H1 (cell line): ENCODE measurements around the gene NIT2. TPM values are rescaled to one million over a fixed set of nuclear protein-coding genes. Genes with fewer than 3 reads are reported as not detected.

Experiments
- CTCF ChIA-PET: fragments of 300-600 bp; sonication (Branson Sonifier 250); formaldehyde crosslinking; loops from one replicate; lab custom pipeline; 2021; ENCODE audit not compliant: partially characterized antibody; lab: Charles Lee
- POLR2A ChIA-PET: fragments of 300-600 bp; sonication (Branson Sonifier 250); formaldehyde crosslinking; loops from one replicate; lab custom pipeline; 2021; ENCODE audit warnings: inconsistent platforms; ENCODE audit not compliant: partially characterized antibody; lab: Charles Lee
- DNase-seq, 2 experiments: peaks; one replicate each; pipeline versions ENCODE4 v3.0.0 to v3.0.0-alpha.2; 2010 to 2022; ENCODE audit warnings: low spot score in 2 of 2, low read depth in 1 of 2, mixed read lengths in 1 of 2
- FAIRE-seq: peaks from 2 replicates; lab custom pipeline; 2011; peaks lifted over from hg19 to GRCh38; lab: Jason Lieb, UNC
- H2AFZ ChIP-seq: 2 replicates; pipeline ENCODE4 v1.8.1; 2012; ENCODE audit warnings: low read length, inconsistent platforms
- H2AK5ac ChIP-seq: 2 replicates; pipeline ENCODE4 v1.6.1; 2013; ENCODE audit warnings: low read depth, low read length
- H2BK120ac ChIP-seq: replicated peaks from 2 replicates; pipeline ENCODE3; 2013; ENCODE audit warnings: low read depth, low read length, inconsistent platforms
- H2BK12ac ChIP-seq: 2 replicates; pipeline ENCODE4 v1.6.1; 2013; ENCODE audit warnings: low read depth, low read length
- H2BK15ac ChIP-seq: 2 replicates; pipeline ENCODE4 v1.6.1; 2013; ENCODE audit warnings: low read length
- H2BK20ac ChIP-seq: 2 replicates; pipeline ENCODE4 v1.6.1; 2013; ENCODE audit warnings: low read length
- H2BK5ac ChIP-seq: 2 replicates; pipeline ENCODE4 v1.6.1; 2013; ENCODE audit warnings: low read depth, low read length
- H3K14ac ChIP-seq: 2 replicates; pipeline ENCODE4 v1.6.1; 2013; ENCODE audit warnings: inconsistent platforms; ENCODE audit not compliant: insufficient read length
- H3K18ac ChIP-seq: 2 replicates; pipeline ENCODE4 v1.6.1; 2013; ENCODE audit warnings: low read length; ENCODE audit errors: extremely low read depth
- H3K23ac ChIP-seq: 2 replicates; pipeline ENCODE4 v1.6.1; 2013; ENCODE audit warnings: inconsistent platforms; ENCODE audit not compliant: insufficient read length
- H3K23me2 ChIP-seq: 2 replicates; pipeline ENCODE4 v1.6.1; 2013; ENCODE audit warnings: low read depth, low read length
- H3K27ac ChIP-seq: 2 replicates; pipeline ENCODE4 v1.6.1; 2011; ENCODE audit warnings: low read depth, low read length, inconsistent platforms
- H3K27me3 ChIP-seq, 4 experiments: replicated peaks in 1 of 4; 1 replicate in 1 of 4; 2 replicates in 3 of 4; pipeline versions ENCODE4 v1.6.1 to v1.8.1; 2011 to 2013; ENCODE audit warnings: low read length in 3 of 4, mild to moderate bottlenecking in 3 of 4, inconsistent platforms in 2 of 4, mixed read lengths in 2 of 4, moderate library complexity in 1 of 4; ENCODE audit not compliant: control insufficient read depth in 3 of 4, insufficient read depth in 3 of 4; ENCODE audit errors: extremely low read depth in 1 of 4
- H3K36me3 ChIP-seq, 4 experiments: 2 replicates each; pipeline versions ENCODE4 v1.6.1 to v1.8.1; 2011 to 2013; ENCODE audit warnings: mild to moderate bottlenecking in 4 of 4, low read length in 3 of 4, moderate library complexity in 2 of 4, control low read depth in 1 of 4, inconsistent platforms in 1 of 4; ENCODE audit not compliant: insufficient read depth in 4 of 4, control insufficient read depth in 2 of 4
- H3K4ac ChIP-seq: replicated peaks from 2 replicates; pipeline ENCODE3; 2013; ENCODE audit warnings: low read length, low read depth, mixed read lengths, inconsistent platforms; ENCODE audit not compliant: insufficient read length
- H3K4me1 ChIP-seq, 4 experiments: replicated peaks in 1 of 4; 1 replicate in 1 of 4; 2 replicates in 3 of 4; pipeline versions ENCODE4 v1.6.1 to v1.8.1; 2011 to 2013; ENCODE audit warnings: low read length in 3 of 4, inconsistent platforms in 2 of 4, mixed read lengths in 1 of 4; ENCODE audit not compliant: insufficient read depth in 4 of 4, control insufficient read depth in 3 of 4
- H3K4me2 ChIP-seq, 2 experiments: 2 replicates each; pipeline versions ENCODE4 v1.6.1 to v1.8.1; 2011 to 2013; ENCODE audit warnings: low read depth in 2 of 2, low read length in 2 of 2, control low read depth in 1 of 2, inconsistent platforms in 1 of 2, mild to moderate bottlenecking in 1 of 2; ENCODE audit not compliant: insufficient read depth in 1 of 2
- H3K4me3 ChIP-seq, 4 experiments: fragments of 200-600, 300-600 bp in 1 of 4; sonication (generic), shearing (Covaris generic), sonication (Bioruptor Twin) in 1 of 4; 2 replicates each; pipeline versions ENCODE4 v1.5.1 to v1.8.1; 2011 to 2016; ENCODE audit warnings: low read length in 4 of 4, low read depth in 3 of 4, control low read depth in 2 of 4, inconsistent platforms in 2 of 4, mild to moderate bottlenecking in 2 of 4, mixed read lengths in 1 of 4, moderate library complexity in 1 of 4; ENCODE audit not compliant: insufficient read depth in 2 of 4; ENCODE audit errors: extremely low read depth in 1 of 4
- H3K56ac ChIP-seq: replicated peaks from 2 replicates; pipeline ENCODE3; 2013; ENCODE audit warnings: low read depth, mild to moderate bottlenecking, mixed read lengths, low read length, inconsistent platforms; ENCODE audit not compliant: insufficient read length
- H3K79me1 ChIP-seq: 2 replicates; pipeline ENCODE4 v1.6.1; 2013; ENCODE audit warnings: low read depth, low read length, control low read depth
- H3K79me2 ChIP-seq, 2 experiments: 2 replicates each; pipeline versions ENCODE4 v1.6.1 to v1.8.1; 2012 to 2013; ENCODE audit warnings: low read length in 2 of 2, mild to moderate bottlenecking in 2 of 2, inconsistent platforms in 1 of 2; ENCODE audit not compliant: insufficient read depth in 2 of 2, control insufficient read depth in 1 of 2
- H3K9ac ChIP-seq, 4 experiments: replicated peaks in 1 of 4; 1 replicate in 1 of 4; 2 replicates in 3 of 4; pipeline versions ENCODE4 v1.6.1 to v1.8.1; 2011 to 2013; ENCODE audit warnings: low read depth in 3 of 4, low read length in 3 of 4, control low read depth in 2 of 4, mild to moderate bottlenecking in 2 of 4, moderate library complexity in 2 of 4, inconsistent platforms in 1 of 4; ENCODE audit errors: extremely low read depth in 1 of 4
- H3K9me3 ChIP-seq, 2 experiments: 2 replicates each; pipeline versions ENCODE4 v1.6.1 to v1.8.1; 2012 to 2013; ENCODE audit warnings: mild to moderate bottlenecking in 2 of 2, moderate library complexity in 2 of 2, control low read depth in 1 of 2, inconsistent platforms in 1 of 2, low read depth in 1 of 2, low read length in 1 of 2, mixed read lengths in 1 of 2; ENCODE audit not compliant: insufficient read depth in 2 of 2
- H4K20me1 ChIP-seq, 2 experiments: replicated peaks in 1 of 2; 2 replicates each; pipeline versions ENCODE3 to v1.8.1; 2011 to 2013; ENCODE audit warnings: inconsistent platforms in 2 of 2, low read length in 2 of 2, mild to moderate bottlenecking in 1 of 2; ENCODE audit not compliant: insufficient read depth in 2 of 2, control insufficient read depth in 1 of 2
- H4K5ac ChIP-seq: 2 replicates; pipeline ENCODE4 v1.6.1; 2013; ENCODE audit warnings: low read length, low read depth, mixed read lengths, inconsistent platforms; ENCODE audit not compliant: insufficient read length
- H4K8ac ChIP-seq: 2 replicates; pipeline ENCODE4 v1.8.0; 2013; ENCODE audit warnings: mild to moderate bottlenecking, moderate library complexity, low read length, inconsistent platforms; ENCODE audit not compliant: insufficient read depth; ENCODE audit errors: extremely low read depth
- H4K91ac ChIP-seq: replicated peaks from 2 replicates; pipeline ENCODE3; 2013; ENCODE audit warnings: low read length, mixed read lengths, inconsistent platforms; ENCODE audit not compliant: insufficient read length
- CEBPB ChIP-seq: IDR thresholded peaks from 2 replicates; pipeline ENCODE4 v1.6.1; 2012; ENCODE audit warnings: low read depth, low read length
- EP300 ChIP-seq, 2 experiments: IDR thresholded peaks; 1 replicate in 1 of 2; 2 replicates in 1 of 2; pipeline ENCODE4 v1.6.1; 2011 to 2012; ENCODE audit warnings: low read depth in 2 of 2, low read length in 2 of 2, mild to moderate bottlenecking in 2 of 2, borderline replicate concordance in 1 of 2, inconsistent platforms in 1 of 2, moderate library complexity in 1 of 2
- KDM5A ChIP-seq: fragments of 200-600 bp; IDR thresholded peaks from 2 replicates; pipeline ENCODE4 v1.7.1; 2012; ENCODE audit warnings: mild to moderate bottlenecking, low read length, inconsistent platforms, mixed read lengths
- RBBP5 ChIP-seq: IDR thresholded peaks from 2 replicates; pipeline ENCODE4 v1.7.1; 2012; ENCODE audit warnings: low read depth, mild to moderate bottlenecking, inconsistent platforms, low read length, moderate library complexity, borderline replicate concordance
- TCF12 ChIP-seq: IDR thresholded peaks from 2 replicates; pipeline ENCODE4 v1.6.1; 2011; ENCODE audit warnings: low read depth, mild to moderate bottlenecking, low read length
- TEAD4 ChIP-seq: IDR thresholded peaks from 2 replicates; pipeline ENCODE4 v1.6.1; 2012; ENCODE audit warnings: low read depth, low read length, inconsistent platforms, mixed read lengths
- WGBS, 2 experiments: shearing (Covaris generic) in 1 of 2; methylation state at CpG; one replicate each; pipeline versions ENCODE4 v1.1.6 to v1.1.7; 2013 to 2015; ENCODE audit warnings: low lambda C conversion rate in 2 of 2, mixed read lengths in 2 of 2, inconsistent platforms in 1 of 2, low coverage in 1 of 2, missing lambda C conversion rate in 1 of 2; ENCODE audit not compliant: insufficient replicate concordance in 2 of 2, insufficient coverage in 1 of 2, insufficient read length in 1 of 2; ENCODE audit errors: extremely low coverage in 1 of 2, missing lambda C conversion rate in 1 of 2; 5-methylcytosine and 5-hydroxymethylcytosine counted together
- polyA plus RNA-seq, 7 experiments: library from polyadenylated mRNA; depleted of rRNA in 3 of 7; stranded (reverse) in 5 of 7; unstranded in 2 of 7; fragments of >200 nt in 5 of 7; fragments of 200-250 nt in 2 of 7; gene quantifications; 1 replicate in 5 of 7; 2 replicates in 1 of 7; 4 replicates in 1 of 7; pipeline versions ENCODE4 v1.2.1 to v1.2.3, GENCODE V29; 2011 to 2013; ENCODE audit warnings: missing spikeins in 2 of 7, mixed read lengths in 2 of 7
- total RNA-seq: library from RNA; stranded (reverse); fragmentation: NEBNext Ultra II Directional; extraction: Animal tissue kit (Norgen Biotek cat#: 25700); gene quantifications from 2 replicates; pipeline ENCODE4 v1.2.1, GENCODE V29; 2021
- TF ChIP-seq, protein P1 (sequence below): IDR thresholded peaks from 2 replicates; pipeline ENCODE4 v1.6.1; 2012; ENCODE audit warnings: low read length, inconsistent platforms

The NIT2 gene
- total and polyA plus RNA-seq, 2 of the 8 experiments (the other 6 are each of a cell fraction or from before 2014, with no cell fraction given), result 15.2 to 25.3 TPM

DNA sequence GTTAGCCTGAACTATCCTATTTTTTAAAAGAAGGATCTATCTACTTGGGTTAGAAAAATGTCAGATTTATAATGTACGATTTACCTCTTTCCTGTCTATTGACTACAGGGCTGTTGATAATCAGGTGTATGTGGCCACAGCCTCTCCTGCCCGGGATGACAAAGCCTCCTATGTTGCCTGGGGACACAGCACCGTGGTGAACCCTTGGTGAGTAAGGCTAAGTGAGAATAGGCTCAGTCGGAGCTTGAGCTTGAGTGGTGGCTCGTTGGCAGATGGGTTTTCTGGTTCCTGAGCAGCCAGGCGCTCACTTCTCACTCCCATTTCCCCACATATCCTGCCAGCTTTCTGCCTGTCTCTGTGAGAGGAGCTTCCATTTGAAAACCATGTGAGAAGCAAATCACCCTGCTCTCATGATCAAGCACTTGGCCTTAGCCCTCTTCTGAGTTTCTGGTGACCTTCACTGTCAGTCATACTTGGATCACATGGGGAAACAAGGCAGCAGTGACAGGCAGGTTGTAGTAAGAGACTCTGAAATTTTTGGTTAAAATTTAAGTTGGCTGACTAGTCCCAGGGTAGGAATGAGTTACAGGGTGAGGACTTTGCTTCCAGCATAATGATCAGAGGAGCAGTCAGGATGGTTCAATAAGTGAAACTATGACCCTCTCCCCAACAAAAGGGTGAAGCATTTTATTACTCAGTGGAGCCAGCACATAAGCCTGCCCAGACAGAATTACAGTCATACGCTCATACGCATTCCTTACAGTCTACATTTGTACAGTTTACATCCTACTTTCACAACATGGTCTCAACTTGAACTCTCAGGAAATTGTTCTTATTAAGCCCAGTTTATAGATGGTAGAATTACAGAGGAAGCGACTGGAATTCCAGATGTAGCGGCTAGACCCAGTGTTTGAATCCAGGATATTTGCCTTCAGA lies 18.0 kb downstream of the NIT2 start:
- Histone ChIP-seq H4K20me1 (no peaks in the 10 kb centered on the region), H4K91ac (no peak overlapping the region), H3K79me1 (no peaks in the 10 kb centered on the region), H2BK120ac (no peak overlapping the region), H3K23ac (no peak overlapping the region), H2BK5ac (no peak overlapping the region), H2AFZ (no peak overlapping the region), H3K9ac (no peak overlapping the region), H4K8ac (peak overlapping the region; percentile 63; the same call in 1 of the 2 replicates), H3K56ac (no peak overlapping the region), H3K79me2 (no peaks in the 10 kb centered on the region), H3K4me3 (no peak overlapping the region), H3K9me3 (no peaks in the 10 kb centered on the region), H3K36me3 (peaks cover 0 to 9% (median 1%) of the 10 kb centered on the region in 4 experiments; a peak in 3 of 8 replicates), H3K27me3 (no peaks in the 10 kb centered on the region), H2AK5ac (no peak overlapping the region), H3K4me2 (no peak overlapping the region), H3K4ac (no peak overlapping the region), H2BK20ac (no peak overlapping the region), H3K23me2 (no peaks in the 10 kb centered on the region), H3K27ac (no peak overlapping the region), H3K14ac (no peak overlapping the region), H2BK15ac (no peak overlapping the region), H4K5ac (no peak overlapping the region), H3K4me1 (no peaks in the 10 kb centered on the region), H2BK12ac (no peak overlapping the region), H3K18ac (no peak overlapping the region)
- 90% methylated on average over 10 of the region's 10 CpGs; no CpG with 5 or more reads in 1 of the 2 experiments for WGBS, 2 experiments
- no peak for TF ChIP-seq KDM5A
- TF ChIP-seq RBBP5, result no peak
- no peak for TF ChIP-seq CEBPB
- TF ChIP-seq, protein P1, sequence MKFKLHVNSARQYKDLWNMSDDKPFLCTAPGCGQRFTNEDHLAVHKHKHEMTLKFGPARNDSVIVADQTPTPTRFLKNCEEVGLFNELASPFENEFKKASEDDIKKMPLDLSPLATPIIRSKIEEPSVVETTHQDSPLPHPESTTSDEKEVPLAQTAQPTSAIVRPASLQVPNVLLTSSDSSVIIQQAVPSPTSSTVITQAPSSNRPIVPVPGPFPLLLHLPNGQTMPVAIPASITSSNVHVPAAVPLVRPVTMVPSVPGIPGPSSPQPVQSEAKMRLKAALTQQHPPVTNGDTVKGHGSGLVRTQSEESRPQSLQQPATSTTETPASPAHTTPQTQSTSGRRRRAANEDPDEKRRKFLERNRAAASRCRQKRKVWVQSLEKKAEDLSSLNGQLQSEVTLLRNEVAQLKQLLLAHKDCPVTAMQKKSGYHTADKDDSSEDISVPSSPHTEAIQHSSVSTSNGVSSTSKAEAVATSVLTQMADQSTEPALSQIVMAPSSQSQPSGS, result no peak
- no peak for TF ChIP-seq TCF12
- TF ChIP-seq EP300 (IDR thresholded peaks at IDR 0.05; ENCODE audit: borderline replicate concordance in 1 of 2, low read depth in 2 of 2, low read length in 2 of 2), result no peak
- no peak for TF ChIP-seq TEAD4
- FAIRE-seq, result no peak
- CTCF ChIA-PET, result no interaction called here
- no peak for DNase-seq
- POLR2A ChIA-PET, result interaction anchor here (1.7 kb wide), 1 partner anchor 14 kb away, joined by 5 read pairs; no protein-coding TSS in a partner anchor
